Tongue (tissue), 2 donors: Measurements from ENCODE around the gene OR6B3. TPM values are rescaled to one million over a fixed set of nuclear protein-coding genes. Genes with fewer than 3 reads are reported as not detected.
"Not testable (repeated sequence)": the region's sequence is repeated elsewhere in the genome, so short reads cannot be mapped to it uniquely, and the experiment has no call there.

ENCODE experiments used
- DNase-seq: peaks from one replicate; pipeline ENCODE4 v3.0.0-alpha.2; 2015
- total RNA-seq: library from RNA; depleted of rRNA; stranded (reverse); fragments of >200 nt; gene quantifications from one replicate; pipeline ENCODE4 v1.2.3, GENCODE V29; 2014

The OR6B3 gene
- total RNA-seq, result not detected

- DNase-seq, result no peak
These were observed at the start of gene OR6B3 for GRCh38 chr2:240053173-240054155. TSS of gene OR6B3 (minus strand) at chr2:240053521.

GRCh38 chr2:240098349-240098748 is 45.0 kb upstream of the OR6B3 start:
- no peak for DNase-seq

- no peak for DNase-seq
These were observed 42.5 kb upstream of the OR6B3 start for GRCh38 chr2:240095556-240096523.

GRCh38 chr2:240089306-240089705 is 36.0 kb upstream of the OR6B3 start:
- no peak for DNase-seq

- no peak for DNase-seq
These were observed 33.2 kb upstream of the OR6B3 start for GRCh38 chr2:240086563-240086962.

GRCh38 chr2:240078631-240079030 is 25.3 kb upstream of the OR6B3 start:
- DNase-seq, result no peak

GRCh38 chr2:240077442-240077841 is 24.1 kb upstream of the OR6B3 start:
- DNase-seq, result no peak

GRCh38 chr2:240074545-240074944 is 21.2 kb upstream of the OR6B3 start:
- no peak for DNase-seq

- no peak for DNase-seq
These were observed 17.6 kb upstream of the OR6B3 start for GRCh38 chr2:240070907-240071306.

- no peak for DNase-seq
These were observed 16.5 kb upstream of the OR6B3 start for GRCh38 chr2:240069829-240070228.

GRCh38 chr2:240068193-240068592 is 14.9 kb upstream of the OR6B3 start:
- DNase-seq, result no peak

- DNase-seq, result no peak
These were observed 13.2 kb upstream of the OR6B3 start for GRCh38 chr2:240066489-240066888.

- DNase-seq, result no peak
These were observed 11.6 kb upstream of the OR6B3 start for GRCh38 chr2:240064898-240065297.

GRCh38 chr2:240060977-240061591 is 7.8 kb upstream of the OR6B3 start:
- DNase-seq, result peak; percentile 72

- DNase-seq, result no peak
These were observed 3.4 kb upstream of the OR6B3 start for GRCh38 chr2:240056678-240057077.

- no peak for DNase-seq
These were observed 2.0 kb upstream of the OR6B3 start for GRCh38 chr2:240055177-240055917.

- no peak for DNase-seq
These were observed 797 bp downstream of the OR6B3 start for GRCh38 chr2:240052524-240052923.

- no peak for DNase-seq
These were observed 1.6 kb downstream of the OR6B3 start for GRCh38 chr2:240051697-240052096.

GRCh38 chr2:240050278-240050677 is 3.0 kb downstream of the OR6B3 start:
- no peak for DNase-seq

- no peak for DNase-seq
These were observed 5.1 kb downstream of the OR6B3 start for GRCh38 chr2:240048237-240048636.

- DNase-seq, result no peak
These were observed 8.2 kb downstream of the OR6B3 start for GRCh38 chr2:240045098-240045497.

GRCh38 chr2:240044096-240044495 is 9.2 kb downstream of the OR6B3 start:
- not testable (repeated sequence) for DNase-seq
